NCI-H2107 (cell line): ENCODE measurements around the gene CSRP3.

ENCODE experiments used
- DNase-seq: peaks from one replicate; lab custom pipeline; 2025; lab: John Stamatoyannopoulos, UW

Gene CSRP3

DNA sequence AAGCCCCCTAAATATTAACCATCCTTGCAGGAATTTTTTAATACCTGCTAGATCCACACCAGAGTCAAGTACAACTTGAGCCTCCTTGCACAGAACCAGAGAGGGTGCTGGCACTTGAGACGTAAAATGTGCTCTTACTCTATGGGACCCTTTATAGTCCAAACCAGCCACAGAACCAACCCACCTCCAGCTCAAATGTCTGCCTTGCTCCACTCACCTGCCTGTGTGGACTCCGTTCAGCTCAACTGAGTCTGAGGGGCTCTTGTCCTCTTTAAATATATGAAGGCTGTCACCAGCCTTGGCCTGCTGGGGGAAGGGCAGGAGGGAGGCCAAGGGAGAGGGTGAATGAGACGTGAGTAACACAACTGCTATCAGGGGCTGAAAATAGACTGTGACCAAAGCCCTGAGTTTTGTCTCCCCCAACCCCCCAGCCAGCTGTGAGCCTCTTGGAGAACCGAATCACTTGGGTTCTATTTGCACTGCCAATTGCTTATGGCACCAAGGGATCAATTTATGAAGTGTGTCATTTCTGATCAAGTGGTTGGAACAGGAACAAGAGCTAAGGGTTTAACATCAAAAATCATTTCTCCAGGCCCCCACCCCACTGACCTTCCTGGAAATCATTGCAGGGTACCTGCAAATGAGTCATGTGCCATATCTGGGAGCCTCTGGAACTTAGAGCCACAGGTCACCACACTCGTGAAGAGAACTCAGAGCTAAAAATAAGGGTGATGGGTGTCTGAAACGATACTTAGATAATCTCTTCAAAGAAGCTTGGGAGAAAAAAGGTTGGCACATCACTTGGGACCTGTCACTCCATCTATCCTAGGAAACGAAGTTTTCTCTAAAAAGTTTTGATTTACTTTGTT is at the start of gene CSRP3:
CSRP3 (minus strand) TSS at position 247 of the 869 bp plus-strand sequence. CDS start 9,535 bp downstream, outside the sequence.
- no peak for DNase-seq

DNA sequence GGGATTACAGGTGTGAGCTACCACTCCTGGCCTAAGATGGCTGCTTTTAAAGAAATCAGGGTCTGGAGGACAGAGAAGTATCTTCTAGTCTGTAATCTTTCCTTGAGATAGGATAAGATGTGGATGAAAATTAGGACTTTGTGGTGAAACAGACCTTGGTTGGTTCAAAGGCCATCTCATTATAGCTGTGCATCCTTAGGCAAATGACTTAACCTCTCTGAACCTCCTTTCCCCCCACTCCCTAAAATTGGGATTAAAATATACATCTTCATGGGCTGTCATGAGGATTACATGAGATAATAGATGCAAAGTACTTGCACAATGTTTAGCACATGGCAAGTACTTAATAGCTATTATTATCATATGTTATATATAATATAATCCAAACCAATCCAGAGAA is 49.8 kb upstream of the CSRP3 start:
- DNase-seq = no peak

DNA sequence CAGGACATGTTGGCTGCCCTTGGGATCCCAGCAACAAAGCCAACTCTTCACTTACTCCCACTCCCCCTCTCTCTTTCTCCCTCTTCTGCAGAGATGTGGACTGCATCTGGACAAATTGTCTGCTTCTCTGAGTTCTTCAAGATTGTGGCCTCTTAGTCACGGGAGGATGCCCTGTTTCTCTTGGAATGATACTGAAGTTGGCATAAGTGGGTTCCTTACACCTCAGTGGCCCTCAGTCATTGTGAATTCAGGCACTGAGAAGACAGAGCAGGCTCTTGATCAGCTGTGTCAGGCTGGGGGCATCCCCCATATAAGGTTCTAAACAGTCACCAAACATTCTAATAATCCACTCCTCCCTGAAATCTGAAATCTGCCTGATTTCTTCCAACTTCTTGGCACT is 45.0 kb upstream of the CSRP3 start:
- no peak for DNase-seq

DNA sequence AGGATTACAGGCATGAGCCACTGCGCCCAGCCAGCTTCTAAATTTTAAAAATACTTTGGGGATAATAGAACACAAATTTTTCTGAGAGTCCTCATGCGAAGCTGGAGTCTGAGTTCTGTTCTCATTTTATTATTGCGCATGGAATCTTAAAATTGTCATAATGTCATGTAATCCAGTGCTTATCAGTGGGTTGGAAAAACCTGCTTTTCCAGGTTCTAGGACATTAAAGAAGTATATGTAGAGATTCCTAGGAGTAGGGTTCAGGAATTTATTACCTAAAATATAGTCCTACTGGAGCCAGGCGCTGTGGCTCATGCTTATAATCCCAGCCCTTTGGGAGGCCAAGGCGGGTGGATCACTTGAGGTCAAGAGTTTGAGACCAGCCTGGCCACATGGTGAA is 43.6 kb upstream of the CSRP3 start:
- DNase-seq = no peak

DNA sequence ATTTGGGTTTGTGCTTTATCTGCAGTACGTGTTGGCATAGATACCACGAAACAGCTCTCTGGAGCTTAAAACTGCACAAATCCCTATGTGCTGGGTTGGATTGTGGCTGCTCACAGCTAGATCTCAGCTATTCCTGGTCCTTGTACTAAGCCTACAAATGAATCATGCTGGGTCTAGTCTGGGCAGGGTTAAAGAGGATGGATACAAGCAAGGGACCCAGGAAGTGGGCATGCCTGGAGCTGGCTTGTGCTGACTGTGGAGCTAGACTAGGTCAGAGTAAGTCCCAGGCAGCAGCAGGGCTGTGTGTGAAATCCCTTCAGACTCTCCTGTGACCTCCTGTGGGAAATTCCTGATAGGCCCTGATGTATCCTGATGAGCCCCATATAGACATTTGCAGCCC is 42.8 kb upstream of the CSRP3 start:
- DNase-seq = no peak

DNA sequence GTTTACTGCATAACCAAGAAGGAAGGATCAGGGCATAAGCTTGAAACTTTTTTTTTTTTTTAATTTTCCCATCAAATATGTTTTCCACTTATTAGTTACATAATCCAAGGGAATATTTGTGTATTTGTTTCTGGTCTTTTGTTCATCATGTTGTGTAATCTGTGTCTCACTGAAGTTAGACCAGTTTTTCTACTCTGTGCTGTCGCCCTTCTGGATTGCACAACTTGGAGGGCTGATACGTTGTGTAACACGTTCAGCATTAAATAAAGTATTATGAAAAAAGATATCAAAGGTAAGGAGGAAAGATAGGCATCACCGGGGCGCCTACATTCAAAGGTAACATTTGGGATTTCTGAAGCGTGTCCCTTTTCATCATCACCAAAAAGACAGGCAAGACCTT is 42.3 kb upstream of the CSRP3 start:
- no peak for DNase-seq

DNA sequence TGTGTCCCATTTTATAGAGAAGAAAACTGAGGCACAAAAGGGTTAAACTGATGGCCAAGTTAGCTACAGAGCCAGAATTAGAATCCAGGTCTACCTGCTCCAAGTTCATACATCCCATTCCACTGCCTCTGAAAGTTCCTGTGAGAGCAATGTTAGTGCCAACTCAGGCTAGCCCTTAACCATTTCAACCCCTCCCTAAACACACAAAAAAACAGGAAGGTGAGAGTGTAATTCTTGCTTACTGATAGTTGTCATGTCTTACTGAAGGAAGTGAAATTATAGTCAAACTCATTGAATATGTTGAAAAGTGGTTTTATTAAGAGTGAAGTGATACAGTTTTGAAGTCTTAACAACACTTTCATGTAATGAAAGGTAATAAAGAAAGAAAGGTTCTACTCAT is 41.8 kb upstream of the CSRP3 start:
- no peak for DNase-seq

DNA sequence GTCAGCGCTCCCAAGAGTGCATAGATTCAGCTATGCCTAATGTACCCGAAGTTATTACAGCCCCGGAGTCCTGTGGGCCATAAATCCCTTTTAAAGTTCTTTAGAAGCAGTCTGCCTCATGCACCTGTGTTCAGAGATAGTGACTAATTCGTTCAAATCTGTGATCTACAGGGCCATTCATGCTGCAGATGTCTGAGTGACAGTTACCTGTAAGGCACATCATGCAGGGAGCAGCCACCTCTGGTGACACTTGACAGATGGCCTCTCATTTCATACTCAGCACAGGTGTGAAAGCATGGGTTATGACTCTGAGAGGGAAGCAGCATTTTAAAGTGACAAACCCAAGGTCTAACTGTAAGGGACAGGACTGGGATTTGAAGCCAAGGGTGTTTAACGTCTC is 41.4 kb upstream of the CSRP3 start:
- DNase-seq = no peak

DNA sequence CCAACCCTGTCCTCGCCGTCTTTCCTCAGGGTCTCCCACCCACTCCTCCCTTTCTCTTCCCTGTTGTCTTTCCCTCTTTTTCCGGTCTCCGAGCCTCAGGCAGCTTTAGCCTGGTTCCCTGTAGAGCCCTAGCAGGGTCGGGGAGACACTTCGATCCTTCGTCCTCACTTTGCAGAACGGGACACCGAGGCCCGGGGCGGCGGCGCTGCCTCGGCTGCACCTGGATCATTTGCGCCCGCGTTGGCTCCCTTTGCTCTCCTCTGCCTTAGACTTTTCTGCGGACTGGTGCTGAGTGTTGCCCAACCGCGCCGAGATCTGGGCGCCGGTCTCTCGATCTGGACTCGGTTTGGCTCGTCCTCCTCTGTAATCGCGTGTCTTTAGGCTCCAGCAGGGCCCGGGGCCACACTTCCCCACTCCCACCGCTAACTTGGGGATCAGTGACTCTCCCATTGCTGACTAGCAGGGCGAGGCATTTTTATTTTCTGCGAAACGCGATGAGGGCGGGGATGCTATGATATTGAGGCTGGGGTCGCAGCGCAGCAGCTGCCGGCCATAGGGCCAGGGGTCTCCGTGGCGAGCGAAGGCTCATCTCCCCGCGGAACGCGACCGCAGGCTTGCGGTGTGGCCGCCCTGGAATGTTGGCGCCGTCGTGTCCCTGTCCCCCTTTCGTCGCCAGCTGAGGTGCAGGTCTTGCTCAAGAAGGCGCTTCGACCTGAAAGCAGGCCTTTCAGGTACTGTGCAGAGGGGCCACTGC is 40.6 kb upstream of the CSRP3 start:
- DNase-seq = no peak

DNA sequence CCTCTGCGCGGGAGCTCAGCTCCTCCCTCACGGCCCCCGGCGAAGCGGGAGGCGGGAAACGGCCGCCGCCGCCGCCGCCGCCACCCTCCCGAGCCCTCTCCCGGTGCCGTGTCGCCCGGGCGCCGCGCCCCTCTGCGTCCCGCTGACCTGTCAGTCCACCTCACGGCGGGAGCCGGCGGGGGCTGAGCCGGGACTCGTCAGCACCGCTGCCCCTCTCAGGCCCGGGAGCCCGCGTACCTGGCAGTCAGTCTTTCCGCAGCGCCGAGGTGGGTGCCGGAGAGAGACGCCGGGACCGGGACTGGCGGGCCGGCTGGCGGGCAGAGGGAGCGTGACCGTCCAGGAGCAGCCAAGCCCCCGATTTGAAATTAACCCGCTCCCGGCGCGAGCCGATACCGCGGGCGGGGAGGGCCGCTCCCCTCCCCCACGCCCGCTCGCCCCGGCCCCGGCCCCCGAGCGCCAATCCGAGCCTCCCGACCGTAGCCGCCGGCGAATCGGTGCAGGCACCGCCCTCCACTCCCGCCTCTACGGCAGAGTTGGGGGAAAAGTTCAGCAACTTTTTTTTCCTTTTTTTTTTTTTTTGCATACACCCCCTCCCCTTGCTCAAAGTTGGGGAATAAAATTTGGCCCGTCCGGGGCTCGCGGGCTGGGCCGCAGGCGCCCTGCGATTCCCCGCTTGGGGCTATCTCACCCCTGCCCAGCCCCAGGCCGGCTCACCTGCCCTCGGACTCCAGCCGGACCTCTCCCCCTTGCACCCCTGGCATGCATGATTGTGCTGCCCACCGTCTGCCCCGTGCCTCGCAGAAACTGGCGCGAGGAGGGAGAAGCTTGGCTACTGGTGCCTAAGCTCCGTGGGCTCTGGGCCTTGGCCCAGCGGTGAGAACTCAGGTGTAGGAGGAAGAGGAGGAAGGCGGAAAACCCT is 39.7 kb upstream of the CSRP3 start:
- no peak for DNase-seq

DNA sequence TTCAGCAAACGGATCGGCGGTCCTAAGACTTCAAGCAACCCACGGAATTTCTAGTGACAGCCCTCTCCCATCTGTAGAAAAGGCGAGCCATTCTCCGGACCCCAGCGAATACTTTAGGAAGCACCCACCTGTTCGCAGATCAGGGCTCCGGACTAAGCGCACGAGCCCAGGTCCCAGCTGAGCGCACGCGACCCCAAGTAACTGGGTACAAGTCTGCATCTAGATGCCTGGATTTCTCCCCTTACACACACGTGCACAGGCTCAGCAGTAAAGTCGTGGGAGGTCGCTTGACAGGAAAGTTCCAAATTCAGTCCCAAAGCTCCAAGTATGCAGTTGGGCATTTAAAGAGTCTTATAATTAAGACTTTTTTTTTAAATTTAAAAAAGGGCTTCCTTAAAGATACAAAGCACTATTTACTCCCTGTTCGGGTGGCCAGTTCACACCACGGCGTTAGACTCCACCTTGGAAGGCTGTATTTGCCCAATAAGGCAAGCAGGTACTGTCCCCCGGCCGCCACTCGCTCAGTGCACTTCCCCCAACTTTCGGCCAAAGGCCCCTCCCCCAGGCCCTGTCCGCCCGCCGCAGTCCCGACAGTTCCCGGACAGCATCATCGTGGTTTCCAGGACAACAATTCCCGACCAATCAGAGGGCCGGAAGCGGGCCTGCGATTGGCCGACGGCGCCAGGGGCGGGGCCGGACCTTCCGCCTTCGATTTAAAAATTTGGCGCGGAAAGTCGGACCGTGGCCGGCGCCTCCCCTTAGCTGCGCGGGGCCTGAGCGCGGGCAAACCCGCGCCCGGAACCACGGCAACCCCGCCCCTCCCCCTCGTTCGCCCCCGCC is 38.9 kb upstream of the CSRP3 start, which contains the start of gene E2F8:
E2F8 (minus strand) TSS at position 526 of the 840 bp plus-strand sequence. CDS start 824 bp downstream, outside the sequence.
- DNase-seq = peak; percentile 78

DNA sequence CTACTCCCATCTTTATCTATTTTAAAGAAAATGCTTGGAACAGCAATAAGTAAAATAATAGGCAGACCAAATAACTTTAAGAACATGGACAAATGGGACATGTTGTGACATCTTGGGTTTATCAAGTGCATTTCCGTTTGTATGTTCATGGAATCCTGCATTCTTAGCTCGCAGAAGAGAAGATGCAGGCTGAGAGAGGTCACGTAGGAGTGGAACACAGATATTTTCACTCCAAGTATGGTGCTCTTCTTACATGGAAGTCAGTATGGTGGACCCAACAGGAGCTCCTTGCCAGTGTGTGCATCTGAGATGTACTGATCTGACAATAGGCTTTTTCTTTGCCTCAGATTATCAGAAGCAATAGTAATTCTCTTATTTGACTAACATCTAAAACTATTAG is 37.3 kb upstream of the CSRP3 start:
- no peak for DNase-seq

DNA sequence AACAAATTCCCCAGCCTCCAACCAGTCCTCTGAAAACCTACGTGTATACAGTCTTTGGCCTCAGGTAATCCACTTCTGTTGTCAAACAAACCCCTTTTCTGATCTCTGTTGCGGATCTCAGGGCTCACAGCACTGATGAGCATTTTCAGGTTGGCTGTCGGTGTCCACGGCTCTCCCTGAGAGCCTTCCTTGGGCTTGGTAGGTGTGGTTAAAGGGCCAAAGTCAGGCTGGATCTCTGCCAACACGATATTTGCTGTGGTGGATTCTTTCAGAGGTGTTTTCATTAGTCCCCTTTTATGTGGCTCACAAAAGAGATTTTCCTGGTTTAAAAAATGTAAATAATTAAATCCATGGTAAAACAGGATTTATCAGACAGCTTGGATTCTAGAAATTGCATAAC is 36.0 kb upstream of the CSRP3 start:
- DNase-seq = no peak

DNA sequence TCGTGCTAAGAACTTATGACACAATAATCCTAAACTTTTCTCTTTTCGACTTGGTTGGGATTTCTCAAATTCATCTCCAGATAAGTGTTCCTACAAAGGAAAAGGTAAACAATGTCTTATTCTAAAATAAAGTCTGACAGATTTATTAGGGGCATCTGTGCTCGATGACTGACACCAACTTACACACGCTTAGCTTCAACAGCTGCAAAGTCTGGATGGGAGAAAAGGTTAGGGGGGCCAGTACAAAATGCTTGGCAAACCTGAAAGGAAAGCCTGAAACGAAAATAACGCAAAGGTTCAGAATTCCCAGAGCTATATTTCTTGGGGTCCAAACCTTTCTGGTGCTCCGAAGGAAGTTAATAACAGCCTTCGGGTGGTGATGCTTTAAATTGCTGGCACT is 35.6 kb upstream of the CSRP3 start:
- no peak for DNase-seq

DNA sequence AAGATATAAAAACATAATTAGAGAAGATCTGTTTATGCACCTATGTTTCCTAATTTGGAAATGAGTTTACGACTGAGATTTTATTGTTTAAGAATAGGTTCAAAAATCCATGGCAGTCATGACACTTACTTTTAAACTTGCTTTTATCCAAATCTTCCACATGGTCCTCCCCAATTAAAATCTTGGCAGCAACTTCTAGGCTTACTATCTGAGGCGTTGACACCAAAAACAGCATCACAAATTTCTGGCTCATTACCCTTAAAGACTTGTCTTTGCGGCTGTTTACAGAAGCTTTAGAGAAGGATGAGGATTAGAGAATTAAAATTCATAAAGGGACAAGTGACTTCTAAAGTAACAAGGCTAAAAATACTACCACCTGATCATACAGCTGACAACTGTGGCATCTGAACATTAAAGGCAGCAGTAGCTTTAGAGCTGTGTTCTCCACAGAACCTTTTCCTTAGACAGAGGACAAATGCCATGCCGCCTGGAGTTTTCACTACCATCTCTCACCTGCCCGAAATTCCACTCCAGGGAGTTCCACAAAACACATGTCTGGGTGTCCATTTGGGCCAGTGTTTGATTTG is 32.5 kb upstream of the CSRP3 start:
- DNase-seq = no peak

DNA sequence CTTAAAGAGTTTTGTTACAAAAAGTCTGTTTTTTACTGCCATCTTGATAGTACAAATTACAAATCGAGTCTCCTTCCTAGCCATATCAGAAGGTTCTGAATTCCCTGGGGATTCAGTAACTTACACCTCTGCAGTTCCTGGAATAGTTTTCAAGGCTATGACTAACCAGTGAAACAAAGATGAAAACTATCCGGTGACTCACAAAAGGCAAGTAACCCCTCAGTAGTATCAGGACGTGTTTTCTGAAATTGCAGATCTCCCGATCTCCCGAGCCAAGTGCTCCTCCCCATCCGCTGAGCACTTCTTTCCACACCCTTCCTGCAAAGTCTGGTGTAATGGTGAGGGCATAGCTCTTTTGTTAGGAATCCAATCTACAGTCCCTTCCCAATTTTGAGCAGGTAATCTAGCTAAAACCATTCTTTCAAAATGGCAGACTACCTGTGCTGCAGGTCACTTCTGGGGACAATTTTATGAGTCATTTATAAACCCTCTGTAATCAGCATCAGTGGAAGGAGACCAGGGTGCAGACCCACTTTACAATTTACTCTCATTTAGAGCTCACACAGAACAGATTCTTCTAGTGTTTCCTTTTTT is 31.2 kb upstream of the CSRP3 start:
- DNase-seq = no peak

DNA sequence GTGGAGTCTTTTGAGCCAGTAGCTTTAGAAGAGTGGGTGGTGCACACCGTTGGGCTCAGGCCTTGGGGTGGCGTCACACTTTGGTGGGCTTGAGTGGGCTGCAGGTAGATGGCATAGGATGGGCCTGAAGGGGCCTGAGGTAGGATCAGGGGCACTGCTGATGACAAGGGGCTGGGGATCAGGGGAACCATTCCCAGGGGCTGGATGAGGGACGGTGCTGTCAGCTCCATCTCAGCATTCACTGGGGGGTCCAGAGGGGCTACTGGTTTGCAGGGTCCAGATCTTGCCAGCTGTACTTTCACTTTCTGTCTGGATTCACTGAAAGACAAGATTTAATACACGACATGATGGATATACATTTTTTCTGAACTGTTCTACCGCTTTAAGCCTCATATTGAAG is 27.9 kb upstream of the CSRP3 start:
- DNase-seq = no peak

DNA sequence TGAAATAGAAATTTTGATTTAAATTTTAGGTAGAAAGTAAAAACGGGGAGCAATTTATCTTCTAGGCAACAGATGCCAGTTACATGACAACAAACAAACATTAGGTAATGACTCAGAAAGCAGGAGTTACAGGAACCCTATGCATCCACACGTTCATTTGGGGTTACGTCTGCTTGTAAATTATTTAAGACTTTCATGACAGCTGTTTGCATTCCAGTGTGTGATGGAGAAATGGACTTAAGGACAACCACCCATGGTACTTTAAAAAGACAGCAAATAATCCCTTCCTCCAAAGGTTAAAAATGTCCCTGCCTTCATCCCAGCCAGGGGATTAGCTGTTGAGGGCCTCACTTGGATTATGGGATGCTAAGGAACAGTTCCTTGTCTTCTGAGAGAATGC is 27.2 kb upstream of the CSRP3 start:
- no peak for DNase-seq

DNA sequence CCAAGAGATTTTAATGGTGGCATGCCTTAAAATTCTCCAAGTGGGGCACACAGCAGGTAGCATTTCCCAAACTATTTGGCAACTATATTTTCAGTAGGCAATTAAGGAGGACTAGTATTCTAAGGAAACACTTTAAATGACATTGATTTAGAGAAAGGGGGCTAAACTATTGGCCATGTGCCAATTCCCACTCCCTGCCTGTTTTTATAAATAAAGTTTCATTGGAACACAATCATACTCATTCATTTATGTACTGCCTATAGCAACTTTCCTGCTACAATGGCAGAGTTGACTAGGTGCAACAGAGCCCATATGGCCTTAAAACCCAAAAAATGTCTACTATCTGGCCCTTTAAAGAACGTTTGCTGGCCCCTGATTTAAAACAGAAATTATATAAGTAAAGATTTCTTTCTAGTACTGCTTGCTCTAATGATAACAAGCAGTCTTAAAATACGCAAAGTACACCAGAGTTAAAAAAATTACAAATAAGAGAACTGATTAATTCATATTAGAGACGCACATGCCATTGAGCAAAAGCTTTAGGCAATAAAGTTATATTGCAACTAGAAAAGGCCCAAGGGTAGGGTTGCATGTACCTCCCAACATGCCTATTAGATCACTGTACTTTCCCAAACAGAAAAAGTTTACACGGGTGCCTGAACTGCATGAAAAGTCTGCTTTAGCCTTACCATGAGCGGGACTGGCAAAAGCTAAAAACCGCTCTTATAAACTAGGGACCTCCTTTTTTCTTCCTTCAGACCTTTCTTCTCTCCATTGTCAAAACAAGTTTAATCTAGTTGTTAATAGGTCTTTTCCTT is 24.8 kb upstream of the CSRP3 start:
- no peak for DNase-seq

DNA sequence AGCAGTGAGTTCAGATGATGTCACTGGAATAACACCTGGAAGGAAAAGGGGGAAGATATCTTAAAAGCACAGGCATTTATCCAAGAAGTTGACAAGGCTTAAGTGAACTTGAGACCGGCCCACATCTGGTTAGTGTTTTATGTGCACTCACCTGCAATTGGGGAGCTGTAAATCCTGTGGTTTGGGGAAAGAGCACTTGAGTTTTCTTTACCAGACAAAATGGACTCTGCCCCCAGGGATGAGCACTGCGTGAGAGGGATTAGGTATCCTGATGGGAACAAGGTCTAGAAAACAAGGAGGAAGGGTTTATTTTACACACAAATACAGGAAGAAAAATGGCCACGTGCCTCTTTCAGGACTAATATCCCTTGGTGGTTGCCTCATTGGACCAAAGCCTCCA is 23.8 kb upstream of the CSRP3 start:
- DNase-seq = no peak
